Superior temporal gyrus (tissue), 1 donor: ENCODE results near the gene PCDHB8.
"Not testable (repeated sequence)": the region's sequence is repeated elsewhere in the genome, so short reads cannot be mapped to it uniquely, and the experiment has no call there.

ENCODE experiments used
- DNase-seq: peaks from one replicate; pipeline ENCODE4 v3.0.0-alpha.2; 2016; ENCODE audit errors: extremely low spot score

Gene PCDHB8

GRCh38 chr5:141184117-141184855, 6.7 kb downstream of the PCDHB8 start:
- not testable (repeated sequence) for DNase-seq

- DNase-seq, result peak; percentile 38
Observed at GRCh38 chr5:141186897-141187512, 9.4 kb downstream of the PCDHB8 start, which contains the start of gene PCDHB9. TSS of gene PCDHB9 (plus strand) at chr5:141187161. CDS start at chr5:141187319, 158 bp downstream.

GRCh38 chr5:141188682-141189081, 11.1 kb downstream of the PCDHB8 start:
- not testable (repeated sequence) for DNase-seq

GRCh38 chr5:141189131-141189530, 11.5 kb downstream of the PCDHB8 start:
- not testable (repeated sequence) for DNase-seq

DNA sequence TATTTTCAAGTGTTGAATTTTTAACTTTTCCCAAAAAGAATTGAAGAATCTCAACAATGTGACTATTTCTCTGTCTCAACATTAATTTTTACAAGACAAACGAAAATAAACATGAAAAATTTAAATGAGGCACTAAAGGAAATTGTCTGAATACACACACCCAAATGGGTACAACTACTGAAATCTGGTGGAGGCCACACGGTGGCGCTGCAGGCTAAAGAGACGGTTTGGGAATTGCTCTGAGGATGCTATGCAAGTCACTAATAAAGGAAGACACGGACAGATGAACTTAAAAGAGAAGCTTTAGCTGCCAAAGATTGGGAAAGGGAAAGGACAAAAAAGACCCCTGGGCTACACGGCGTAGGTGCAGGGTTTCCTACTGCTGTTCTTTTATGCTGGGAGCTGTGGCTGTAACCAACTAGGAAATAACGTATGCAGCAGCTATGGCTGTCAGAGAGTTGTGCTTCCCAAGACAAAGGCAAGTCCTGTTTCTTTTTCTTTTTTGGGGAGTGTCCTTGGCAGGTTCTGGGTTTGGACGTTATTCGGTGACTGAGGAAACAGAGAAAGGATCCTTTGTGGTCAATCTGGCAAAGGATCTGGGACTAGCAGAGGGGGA, 14.6 kb downstream of the PCDHB8 start, which contains the start of gene PCDHB10:
PCDHB10 (plus strand) TSS at position 244 of the 616 bp plus-strand sequence; CDS start at position 444, 200 bp downstream.
- DNase-seq, result peak; percentile 73

GRCh38 chr5:141194332-141194731, 16.7 kb downstream of the PCDHB8 start:
- not testable (repeated sequence) for DNase-seq

- DNase-seq, result no peak
Observed at GRCh38 chr5:141196363-141196762, 18.8 kb downstream of the PCDHB8 start.

- no peak for DNase-seq
Observed at GRCh38 chr5:141199359-141200235, 22.0 kb downstream of the PCDHB8 start, which contains the start of gene PCDHB11. TSS of gene PCDHB11 (plus strand) at chr5:141199627. CDS start at chr5:141199775, 148 bp downstream.

- not testable (repeated sequence) for DNase-seq
Observed at GRCh38 chr5:141201126-141201525, 23.5 kb downstream of the PCDHB8 start.

DNA sequence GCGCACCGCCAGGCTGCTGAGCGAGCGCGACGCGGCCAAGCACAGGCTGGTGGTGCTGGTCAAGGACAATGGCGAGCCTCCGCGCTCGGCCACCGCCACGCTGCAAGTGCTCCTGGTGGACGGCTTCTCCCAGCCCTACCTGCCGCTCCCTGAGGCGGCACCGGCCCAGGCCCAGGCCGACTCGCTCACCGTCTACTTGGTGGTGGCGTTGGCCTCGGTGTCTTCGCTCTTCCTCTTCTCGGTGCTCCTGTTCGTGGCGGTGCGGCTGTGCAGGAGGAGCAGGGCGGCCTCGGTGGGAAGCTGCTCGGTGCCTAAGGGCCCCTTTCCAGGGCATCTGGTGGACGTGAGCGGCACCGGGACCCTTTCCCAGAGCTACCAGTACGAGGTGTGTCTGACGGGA, 24.1 kb downstream of the PCDHB8 start:
- DNase-seq, result not testable (repeated sequence)

GRCh38 chr5:141208478-141208877, 30.9 kb downstream of the PCDHB8 start, which contains the start of gene PCDHB12:
TSS of gene PCDHB12 (plus strand) at chr5:141208719. CDS start at chr5:141208908, 189 bp downstream.
- DNase-seq, result peak; percentile 40

DNA sequence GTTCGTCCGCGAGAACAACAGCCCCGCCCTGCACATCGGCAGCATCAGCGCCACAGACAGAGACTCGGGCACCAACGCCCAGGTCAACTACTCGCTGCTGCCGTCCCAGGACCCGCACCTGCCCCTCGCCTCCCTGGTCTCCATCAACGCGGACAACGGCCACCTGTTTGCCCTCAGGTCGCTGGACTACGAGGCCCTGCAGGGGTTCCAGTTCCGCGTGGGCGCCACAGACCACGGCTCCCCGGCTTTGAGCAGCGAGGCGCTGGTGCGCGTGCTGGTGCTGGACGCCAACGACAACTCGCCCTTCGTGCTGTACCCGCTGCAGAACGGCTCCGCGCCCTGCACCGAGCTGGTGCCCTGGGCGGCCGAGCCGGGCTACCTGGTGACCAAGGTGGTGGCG, 32.7 kb downstream of the PCDHB8 start:
- DNase-seq, result not testable (repeated sequence)

DNA sequence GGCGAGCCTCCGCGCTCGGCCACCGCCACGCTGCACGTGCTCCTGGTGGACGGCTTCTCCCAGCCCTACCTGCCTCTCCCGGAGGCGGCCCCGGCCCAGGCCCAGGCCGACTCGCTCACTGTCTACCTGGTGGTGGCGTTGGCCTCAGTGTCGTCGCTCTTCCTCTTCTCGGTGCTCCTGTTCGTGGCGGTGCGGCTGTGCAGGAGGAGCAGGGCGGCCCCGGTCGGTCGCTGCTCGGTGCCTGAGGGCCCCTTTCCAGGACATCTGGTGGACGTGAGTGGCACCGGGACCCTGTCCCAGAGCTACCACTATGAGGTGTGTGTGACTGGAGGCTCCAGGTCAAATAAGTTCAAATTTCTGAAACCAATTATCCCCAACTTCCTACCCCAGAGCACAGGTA, 33.3 kb downstream of the PCDHB8 start:
- DNase-seq, result not testable (repeated sequence)

DNA sequence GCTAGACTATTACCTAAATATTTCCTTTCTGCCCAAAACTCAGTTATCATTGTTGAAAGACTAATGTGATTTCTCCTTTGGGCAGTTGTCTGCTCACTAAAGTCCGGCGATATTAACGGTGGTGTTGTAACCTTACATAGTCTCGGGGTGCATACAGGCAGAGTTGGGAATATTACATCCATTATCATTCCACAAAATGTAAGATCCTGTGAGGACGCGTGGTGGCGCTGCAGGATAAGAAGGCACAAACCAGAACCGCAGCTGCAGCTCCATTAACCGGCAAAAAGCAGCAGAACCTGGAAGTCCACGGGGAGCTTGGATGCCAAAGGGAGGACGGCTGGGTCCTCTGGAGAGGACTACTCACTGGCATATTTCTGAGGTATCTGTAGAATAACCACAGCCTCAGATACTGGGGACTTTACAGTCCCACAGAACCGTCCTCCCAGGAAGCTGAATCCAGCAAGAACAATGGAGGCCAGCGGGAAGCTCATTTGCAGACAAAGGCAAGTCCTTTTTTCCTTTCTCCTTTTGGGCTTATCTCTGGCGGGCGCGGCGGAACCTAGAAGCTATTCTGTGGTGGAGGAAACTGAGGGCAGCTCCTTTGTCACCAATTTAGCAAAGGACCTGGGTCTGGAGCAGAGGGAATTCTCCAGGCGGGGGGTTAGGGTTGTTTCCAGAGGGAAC, 36.2 kb downstream of the PCDHB8 start, which contains the start of gene PCDHB13:
PCDHB13 (plus strand) TSS at position 264 of the 684 bp plus-strand sequence; CDS start at position 469, 205 bp downstream.
- DNase-seq, result peak; percentile 45

DNA sequence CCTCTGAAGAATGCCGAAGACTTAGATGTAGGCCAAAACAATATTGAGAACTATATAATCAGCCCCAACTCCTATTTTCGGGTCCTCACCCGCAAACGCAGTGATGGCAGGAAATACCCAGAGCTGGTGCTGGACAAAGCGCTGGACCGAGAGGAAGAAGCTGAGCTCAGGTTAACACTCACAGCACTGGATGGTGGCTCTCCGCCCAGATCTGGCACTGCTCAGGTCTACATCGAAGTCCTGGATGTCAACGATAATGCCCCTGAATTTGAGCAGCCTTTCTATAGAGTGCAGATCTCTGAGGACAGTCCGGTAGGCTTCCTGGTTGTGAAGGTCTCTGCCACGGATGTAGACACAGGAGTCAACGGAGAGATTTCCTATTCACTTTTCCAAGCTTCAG, 37.0 kb downstream of the PCDHB8 start:
- not testable (repeated sequence) for DNase-seq

DNA sequence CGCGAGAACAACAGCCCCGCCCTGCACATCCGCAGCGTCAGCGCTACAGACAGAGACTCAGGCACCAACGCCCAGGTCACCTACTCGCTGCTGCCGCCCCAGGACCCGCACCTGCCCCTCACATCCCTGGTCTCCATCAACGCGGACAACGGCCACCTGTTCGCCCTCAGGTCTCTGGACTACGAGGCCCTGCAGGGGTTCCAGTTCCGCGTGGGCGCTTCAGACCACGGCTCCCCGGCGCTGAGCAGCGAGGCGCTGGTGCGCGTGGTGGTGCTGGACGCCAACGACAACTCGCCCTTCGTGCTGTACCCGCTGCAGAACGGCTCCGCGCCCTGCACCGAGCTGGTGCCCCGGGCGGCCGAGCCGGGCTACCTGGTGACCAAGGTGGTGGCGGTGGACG, 37.9 kb downstream of the PCDHB8 start:
- DNase-seq, result not testable (repeated sequence)

DNA sequence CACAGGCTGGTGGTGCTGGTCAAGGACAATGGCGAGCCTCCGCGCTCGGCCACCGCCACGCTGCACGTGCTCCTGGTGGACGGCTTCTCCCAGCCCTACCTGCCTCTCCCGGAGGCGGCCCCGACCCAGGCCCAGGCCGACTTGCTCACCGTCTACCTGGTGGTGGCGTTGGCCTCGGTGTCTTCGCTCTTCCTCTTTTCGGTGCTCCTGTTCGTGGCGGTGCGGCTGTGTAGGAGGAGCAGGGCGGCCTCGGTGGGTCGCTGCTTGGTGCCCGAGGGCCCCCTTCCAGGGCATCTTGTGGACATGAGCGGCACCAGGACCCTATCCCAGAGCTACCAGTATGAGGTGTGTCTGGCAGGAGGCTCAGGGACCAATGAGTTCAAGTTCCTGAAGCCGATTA, 38.4 kb downstream of the PCDHB8 start:
- DNase-seq, result not testable (repeated sequence)

- peak; percentile 38 for DNase-seq
Observed at GRCh38 chr5:141223112-141223783, 45.7 kb downstream of the PCDHB8 start, which contains the start of gene PCDHB14. TSS of gene PCDHB14 (plus strand) at chr5:141223343. CDS start at chr5:141223506, 163 bp downstream.

DNA sequence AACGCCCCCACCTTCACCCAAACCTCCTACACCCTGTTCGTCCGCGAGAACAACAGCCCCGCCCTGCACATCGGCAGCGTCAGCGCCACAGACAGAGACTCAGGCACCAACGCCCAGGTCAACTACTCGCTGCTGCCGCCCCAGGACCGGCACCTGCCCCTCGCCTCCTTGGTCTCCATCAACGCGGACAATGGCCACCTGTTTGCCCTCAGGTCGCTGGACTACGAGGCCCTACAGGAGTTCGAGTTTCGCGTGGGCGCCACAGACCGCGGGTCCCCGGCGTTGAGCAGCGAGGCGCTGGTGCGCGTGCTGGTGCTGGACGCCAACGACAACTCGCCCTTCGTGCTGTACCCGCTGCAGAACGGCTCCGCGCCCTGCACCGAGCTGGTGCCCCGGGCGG, 47.3 kb downstream of the PCDHB8 start:
- not testable (repeated sequence) for DNase-seq

- not testable (repeated sequence) for DNase-seq
Observed at GRCh38 chr5:141225421-141225820, 47.8 kb downstream of the PCDHB8 start.
